ENCODE data around the gene SERPINB5. TPM values are rescaled to one million over a fixed set of nuclear protein-coding genes. Genes with fewer than 3 reads are reported as not detected.

The SERPINB5 gene
- total and polyA plus RNA-seq, 2 experiments from 2014 or later, result 0.16 TPM; not detected in 1

DNA sequence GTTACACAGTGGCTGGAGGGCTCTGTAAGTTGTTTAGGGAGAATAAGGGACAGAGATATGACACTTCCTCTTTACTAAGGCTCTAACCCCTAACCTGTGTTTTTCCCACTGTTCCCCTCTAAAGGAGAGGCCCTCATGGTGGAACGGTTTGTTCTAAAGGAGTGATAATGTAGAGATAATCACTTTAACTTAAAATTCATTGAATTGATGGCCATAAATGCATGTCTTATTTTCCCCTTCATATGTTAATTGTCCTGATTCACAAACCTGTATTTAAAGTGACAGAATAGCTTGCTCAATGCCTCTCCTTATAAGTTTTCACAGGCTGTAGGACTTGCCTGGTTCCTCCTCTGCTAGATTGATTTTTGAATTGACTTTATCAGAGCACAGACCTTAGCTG is 65.3 kb downstream of the SERPINB5 start, which contains the start of gene SERPINB12:
TSS of gene SERPINB12 (plus strand) at position 301 of the 400 bp plus-strand sequence. CDS start 13,791 bp downstream, outside the sequence.
- Mint-ChIP-seq H3K9me3 (no peaks in the 10 kb centered on the region), H3K27me3 (ENCODE audit: insufficient read depth, low read depth, poor library complexity) (peaks cover 2% of the 10 kb centered on the region), H3K4me1 (peaks cover 13% of the 10 kb centered on the region), H3K27ac (no peak within 1 kb of the TSS), H3K36me3 (ENCODE audit: low read depth) (no peaks in the 10 kb centered on the region), H3K4me3 (no peak within 1 kb of the TSS)
- TF ChIP-seq NANOG (IDR thresholded peaks at IDR 0.05; ENCODE audit: borderline replicate concordance), result no peak
- TF ChIP-seq CREB1 (CRISPR knock-in tag; IDR thresholded peaks at IDR 0.05; ENCODE audit: low read depth), result no peak
- TF ChIP-seq, protein P1, sequence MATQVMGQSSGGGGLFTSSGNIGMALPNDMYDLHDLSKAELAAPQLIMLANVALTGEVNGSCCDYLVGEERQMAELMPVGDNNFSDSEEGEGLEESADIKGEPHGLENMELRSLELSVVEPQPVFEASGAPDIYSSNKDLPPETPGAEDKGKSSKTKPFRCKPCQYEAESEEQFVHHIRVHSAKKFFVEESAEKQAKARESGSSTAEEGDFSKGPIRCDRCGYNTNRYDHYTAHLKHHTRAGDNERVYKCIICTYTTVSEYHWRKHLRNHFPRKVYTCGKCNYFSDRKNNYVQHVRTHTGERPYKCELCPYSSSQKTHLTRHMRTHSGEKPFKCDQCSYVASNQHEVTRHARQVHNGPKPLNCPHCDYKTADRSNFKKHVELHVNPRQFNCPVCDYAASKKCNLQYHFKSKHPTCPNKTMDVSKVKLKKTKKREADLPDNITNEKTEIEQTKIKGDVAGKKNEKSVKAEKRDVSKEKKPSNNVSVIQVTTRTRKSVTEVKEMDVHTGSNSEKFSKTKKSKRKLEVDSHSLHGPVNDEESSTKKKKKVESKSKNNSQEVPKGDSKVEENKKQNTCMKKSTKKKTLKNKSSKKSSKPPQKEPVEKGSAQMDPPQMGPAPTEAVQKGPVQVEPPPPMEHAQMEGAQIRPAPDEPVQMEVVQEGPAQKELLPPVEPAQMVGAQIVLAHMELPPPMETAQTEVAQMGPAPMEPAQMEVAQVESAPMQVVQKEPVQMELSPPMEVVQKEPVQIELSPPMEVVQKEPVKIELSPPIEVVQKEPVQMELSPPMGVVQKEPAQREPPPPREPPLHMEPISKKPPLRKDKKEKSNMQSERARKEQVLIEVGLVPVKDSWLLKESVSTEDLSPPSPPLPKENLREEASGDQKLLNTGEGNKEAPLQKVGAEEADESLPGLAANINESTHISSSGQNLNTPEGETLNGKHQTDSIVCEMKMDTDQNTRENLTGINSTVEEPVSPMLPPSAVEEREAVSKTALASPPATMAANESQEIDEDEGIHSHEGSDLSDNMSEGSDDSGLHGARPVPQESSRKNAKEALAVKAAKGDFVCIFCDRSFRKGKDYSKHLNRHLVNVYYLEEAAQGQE (IDR thresholded peaks at IDR 0.05; ENCODE audit: unreplicated experiment), result no peak
- TF ChIP-seq, protein P2, sequence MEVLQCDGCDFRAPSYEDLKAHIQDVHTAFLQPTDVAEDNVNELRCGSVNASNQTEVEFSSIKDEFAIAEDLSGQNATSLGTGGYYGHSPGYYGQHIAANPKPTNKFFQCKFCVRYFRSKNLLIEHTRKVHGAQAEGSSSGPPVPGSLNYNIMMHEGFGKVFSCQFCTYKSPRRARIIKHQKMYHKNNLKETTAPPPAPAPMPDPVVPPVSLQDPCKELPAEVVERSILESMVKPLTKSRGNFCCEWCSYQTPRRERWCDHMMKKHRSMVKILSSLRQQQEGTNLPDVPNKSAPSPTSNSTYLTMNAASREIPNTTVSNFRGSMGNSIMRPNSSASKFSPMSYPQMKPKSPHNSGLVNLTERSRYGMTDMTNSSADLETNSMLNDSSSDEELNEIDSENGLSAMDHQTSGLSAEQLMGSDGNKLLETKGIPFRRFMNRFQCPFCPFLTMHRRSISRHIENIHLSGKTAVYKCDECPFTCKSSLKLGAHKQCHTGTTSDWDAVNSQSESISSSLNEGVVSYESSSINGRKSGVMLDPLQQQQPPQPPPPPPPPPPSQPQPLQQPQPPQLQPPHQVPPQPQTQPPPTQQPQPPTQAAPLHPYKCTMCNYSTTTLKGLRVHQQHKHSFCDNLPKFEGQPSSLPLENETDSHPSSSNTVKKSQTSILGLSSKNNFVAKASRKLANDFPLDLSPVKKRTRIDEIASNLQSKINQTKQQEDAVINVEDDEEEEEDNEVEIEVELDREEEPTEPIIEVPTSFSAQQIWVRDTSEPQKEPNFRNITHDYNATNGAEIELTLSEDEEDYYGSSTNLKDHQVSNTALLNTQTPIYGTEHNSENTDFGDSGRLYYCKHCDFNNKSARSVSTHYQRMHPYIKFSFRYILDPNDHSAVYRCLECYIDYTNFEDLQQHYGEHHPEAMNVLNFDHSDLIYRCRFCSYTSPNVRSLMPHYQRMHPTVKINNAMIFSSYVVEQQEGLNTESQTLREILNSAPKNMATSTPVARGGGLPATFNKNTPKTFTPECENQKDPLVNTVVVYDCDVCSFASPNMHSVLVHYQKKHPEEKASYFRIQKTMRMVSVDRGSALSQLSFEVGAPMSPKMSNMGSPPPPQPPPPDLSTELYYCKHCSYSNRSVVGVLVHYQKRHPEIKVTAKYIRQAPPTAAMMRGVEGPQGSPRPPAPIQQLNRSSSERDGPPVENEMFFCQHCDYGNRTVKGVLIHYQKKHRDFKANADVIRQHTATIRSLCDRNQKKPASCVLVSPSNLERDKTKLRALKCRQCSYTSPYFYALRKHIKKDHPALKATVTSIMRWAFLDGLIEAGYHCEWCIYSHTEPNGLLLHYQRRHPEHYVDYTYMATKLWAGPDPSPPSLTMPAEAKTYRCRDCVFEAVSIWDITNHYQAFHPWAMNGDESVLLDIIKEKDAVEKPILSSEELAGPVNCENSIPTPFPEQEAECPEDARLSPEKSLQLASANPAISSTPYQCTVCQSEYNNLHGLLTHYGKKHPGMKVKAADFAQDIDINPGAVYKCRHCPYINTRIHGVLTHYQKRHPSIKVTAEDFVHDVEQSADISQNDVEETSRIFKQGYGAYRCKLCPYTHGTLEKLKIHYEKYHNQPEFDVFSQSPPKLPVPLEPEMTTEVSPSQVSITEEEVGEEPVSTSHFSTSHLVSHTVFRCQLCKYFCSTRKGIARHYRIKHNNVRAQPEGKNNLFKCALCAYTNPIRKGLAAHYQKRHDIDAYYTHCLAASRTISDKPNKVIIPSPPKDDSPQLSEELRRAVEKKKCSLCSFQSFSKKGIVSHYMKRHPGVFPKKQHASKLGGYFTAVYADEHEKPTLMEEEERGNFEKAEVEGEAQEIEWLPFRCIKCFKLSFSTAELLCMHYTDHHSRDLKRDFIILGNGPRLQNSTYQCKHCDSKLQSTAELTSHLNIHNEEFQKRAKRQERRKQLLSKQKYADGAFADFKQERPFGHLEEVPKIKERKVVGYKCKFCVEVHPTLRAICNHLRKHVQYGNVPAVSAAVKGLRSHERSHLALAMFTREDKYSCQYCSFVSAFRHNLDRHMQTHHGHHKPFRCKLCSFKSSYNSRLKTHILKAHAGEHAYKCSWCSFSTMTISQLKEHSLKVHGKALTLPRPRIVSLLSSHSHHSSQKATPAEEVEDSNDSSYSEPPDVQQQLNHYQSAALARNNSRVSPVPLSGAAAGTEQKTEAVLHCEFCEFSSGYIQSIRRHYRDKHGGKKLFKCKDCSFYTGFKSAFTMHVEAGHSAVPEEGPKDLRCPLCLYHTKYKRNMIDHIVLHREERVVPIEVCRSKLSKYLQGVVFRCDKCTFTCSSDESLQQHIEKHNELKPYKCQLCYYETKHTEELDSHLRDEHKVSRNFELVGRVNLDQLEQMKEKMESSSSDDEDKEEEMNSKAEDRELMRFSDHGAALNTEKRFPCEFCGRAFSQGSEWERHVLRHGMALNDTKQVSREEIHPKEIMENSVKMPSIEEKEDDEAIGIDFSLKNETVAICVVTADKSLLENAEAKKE (CRISPR knock-in tag; IDR thresholded peaks at IDR 0.05), result no peak
- no peak for TF ChIP-seq JUNB (IDR thresholded peaks at IDR 0.05; ENCODE audit: unreplicated experiment)
- TF ChIP-seq EZH2phosphoT487 (IDR thresholded peaks at IDR 0.05; ENCODE audit: unreplicated experiment), result no peak
- TF ChIP-seq ZNF114 (CRISPR knock-in tag; IDR thresholded peaks at IDR 0.05), result no peak
- TF ChIP-seq, protein P3, sequence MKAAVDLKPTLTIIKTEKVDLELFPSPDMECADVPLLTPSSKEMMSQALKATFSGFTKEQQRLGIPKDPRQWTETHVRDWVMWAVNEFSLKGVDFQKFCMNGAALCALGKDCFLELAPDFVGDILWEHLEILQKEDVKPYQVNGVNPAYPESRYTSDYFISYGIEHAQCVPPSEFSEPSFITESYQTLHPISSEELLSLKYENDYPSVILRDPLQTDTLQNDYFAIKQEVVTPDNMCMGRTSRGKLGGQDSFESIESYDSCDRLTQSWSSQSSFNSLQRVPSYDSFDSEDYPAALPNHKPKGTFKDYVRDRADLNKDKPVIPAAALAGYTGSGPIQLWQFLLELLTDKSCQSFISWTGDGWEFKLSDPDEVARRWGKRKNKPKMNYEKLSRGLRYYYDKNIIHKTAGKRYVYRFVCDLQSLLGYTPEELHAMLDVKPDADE (IDR thresholded peaks at IDR 0.05), result no peak
- TF ChIP-seq, protein P4, sequence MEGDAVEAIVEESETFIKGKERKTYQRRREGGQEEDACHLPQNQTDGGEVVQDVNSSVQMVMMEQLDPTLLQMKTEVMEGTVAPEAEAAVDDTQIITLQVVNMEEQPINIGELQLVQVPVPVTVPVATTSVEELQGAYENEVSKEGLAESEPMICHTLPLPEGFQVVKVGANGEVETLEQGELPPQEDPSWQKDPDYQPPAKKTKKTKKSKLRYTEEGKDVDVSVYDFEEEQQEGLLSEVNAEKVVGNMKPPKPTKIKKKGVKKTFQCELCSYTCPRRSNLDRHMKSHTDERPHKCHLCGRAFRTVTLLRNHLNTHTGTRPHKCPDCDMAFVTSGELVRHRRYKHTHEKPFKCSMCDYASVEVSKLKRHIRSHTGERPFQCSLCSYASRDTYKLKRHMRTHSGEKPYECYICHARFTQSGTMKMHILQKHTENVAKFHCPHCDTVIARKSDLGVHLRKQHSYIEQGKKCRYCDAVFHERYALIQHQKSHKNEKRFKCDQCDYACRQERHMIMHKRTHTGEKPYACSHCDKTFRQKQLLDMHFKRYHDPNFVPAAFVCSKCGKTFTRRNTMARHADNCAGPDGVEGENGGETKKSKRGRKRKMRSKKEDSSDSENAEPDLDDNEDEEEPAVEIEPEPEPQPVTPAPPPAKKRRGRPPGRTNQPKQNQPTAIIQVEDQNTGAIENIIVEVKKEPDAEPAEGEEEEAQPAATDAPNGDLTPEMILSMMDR (conservative IDR thresholded peaks at IDR 0.05; ENCODE audit: low read depth in 2 of 2), result no peak
- no peak for TF ChIP-seq EZH2 (IDR thresholded peaks at IDR 0.05; ENCODE audit: low read depth, unreplicated experiment)
- TF ChIP-seq STAT1 (IDR thresholded peaks at IDR 0.05; ENCODE audit: unreplicated experiment), result no peak
- TF ChIP-seq POLR2AphosphoS5 (IDR thresholded peaks at IDR 0.05; ENCODE audit: low read depth), result no peak
- TF ChIP-seq ZNF331 (CRISPR knock-in tag; IDR thresholded peaks at IDR 0.05; ENCODE audit: low read depth), result no peak
- Histone ChIP-seq H3K4me3 (no peak within 1 kb of the TSS), H3K27ac (ENCODE audit: low read depth) (no peak within 1 kb of the TSS), H3K4me1 (ENCODE audit: insufficient read depth) (no peaks in the 10 kb centered on the region), H3K36me3 (ENCODE audit: insufficient read depth) (no peaks in the 10 kb centered on the region), H3K27me3 (ENCODE audit: insufficient read depth) (no peaks in the 10 kb centered on the region), H3F3A (replicated peaks; ENCODE audit: low read depth) (no peaks in the 10 kb centered on the region), H4K20me1 (replicated peaks; ENCODE audit: insufficient read depth) (no peaks in the 10 kb centered on the region), H3K4me2 (no peak within 1 kb of the TSS), H3K9me2 (ENCODE audit: insufficient read depth) (peaks cover 6% of the 10 kb centered on the region; the same call in 1 of the 2 replicates), H2AFZ (no peak within 1 kb of the TSS), H3K79me2 (replicated peaks; ENCODE audit: insufficient read depth) (no peaks in the 10 kb centered on the region)
- DNase-seq (ENCODE audit: low spot score) (no peak), ATAC-seq (no peak)

Data from GM23338 (cell line).